GM21381 (cell line): Measurements from ENCODE around the gene GRK4.
A peak's percentile ranks its signal among the peaks of the same experiment; 100 is the strongest.
"Not testable (repeated sequence)": the region's sequence is repeated elsewhere in the genome, so short reads cannot be mapped to it uniquely, and the experiment has no call there.

Experiments used
- ATAC-seq: cut with Tn5 transposase; IDR thresholded peaks from one replicate; pipeline ENCODE4 v1.9.1; 2021; ENCODE audit warnings: mild to moderate bottlenecking, moderate library complexity; ENCODE audit not compliant: unreplicated experiment

GRK4 gene

GRCh38 chr4:3037957-3038461 is 74.6 kb downstream of the GRK4 start:
- ATAC-seq = no peak

DNA sequence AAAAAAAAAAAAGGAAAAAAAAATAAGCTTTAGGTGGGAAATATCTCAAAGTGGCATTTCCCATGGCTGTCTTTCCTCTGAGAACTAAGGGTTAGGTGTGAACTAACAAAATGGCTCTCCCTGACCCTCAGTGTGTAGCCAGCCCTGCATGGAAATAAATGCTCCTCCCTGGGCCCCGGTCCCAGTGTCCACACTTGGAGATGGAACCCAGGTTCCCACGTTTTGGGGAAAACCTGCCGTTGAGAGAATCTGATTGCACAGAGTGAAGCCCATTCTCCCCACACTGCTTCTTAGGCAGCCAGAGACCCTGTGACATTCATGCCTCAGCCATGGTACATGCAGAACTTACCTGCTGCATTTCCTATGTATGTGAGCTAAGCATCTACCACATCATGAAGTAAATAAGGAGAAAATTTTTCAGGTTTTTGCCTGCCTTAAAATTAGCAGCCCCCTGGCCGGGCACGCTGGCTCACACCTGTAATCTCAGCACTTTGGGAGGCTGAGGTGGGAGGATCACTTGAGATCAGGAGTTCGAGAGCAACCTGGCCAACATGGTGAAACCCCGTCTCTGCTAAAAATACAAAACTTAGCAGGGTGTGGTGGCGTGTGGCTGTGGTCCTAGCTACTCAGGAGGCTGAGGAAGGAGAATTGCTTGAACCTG is 76.5 kb downstream of the GRK4 start:
- ATAC-seq = no peak

DNA sequence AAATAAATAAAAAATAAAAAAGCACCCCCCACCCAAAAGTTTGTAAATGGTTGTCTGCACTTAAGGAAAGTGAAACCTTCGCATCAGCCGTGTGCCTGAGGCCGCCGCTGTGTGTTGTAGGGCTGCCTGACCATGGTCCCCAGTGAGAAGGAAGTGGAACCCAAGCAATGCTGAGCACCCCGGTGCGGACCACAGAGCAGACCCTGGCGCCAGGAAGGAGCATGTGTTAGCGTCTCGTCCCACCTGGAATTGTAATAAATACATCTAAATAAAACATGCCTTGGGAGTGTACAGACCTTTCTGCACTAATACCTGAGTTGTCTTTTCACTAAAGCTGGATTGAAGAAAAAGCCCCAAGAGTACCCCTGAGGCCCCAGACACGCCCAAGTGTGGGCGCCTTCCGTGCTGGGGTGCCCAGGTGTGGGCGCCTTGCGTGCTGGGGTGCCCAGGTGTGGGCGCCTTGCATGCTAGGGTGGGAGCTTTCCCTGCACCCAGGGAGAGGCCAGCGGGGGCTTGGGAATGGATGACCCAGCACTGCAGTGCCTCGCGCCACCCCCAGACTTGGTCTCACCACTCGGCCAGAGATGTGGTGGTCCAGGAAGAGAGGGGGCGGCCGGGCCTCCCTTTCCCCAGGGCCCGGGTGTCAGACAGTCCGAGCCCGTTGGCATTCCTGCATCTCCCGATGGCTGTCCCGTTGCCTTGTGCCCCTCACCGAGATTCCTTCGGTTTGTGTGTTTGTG is 77.3 kb downstream of the GRK4 start:
- peak; percentile 37 for ATAC-seq

- no peak for ATAC-seq
Measured at GRCh38 chr4:3041192-3042142, 78.1 kb downstream of the GRK4 start.

DNA sequence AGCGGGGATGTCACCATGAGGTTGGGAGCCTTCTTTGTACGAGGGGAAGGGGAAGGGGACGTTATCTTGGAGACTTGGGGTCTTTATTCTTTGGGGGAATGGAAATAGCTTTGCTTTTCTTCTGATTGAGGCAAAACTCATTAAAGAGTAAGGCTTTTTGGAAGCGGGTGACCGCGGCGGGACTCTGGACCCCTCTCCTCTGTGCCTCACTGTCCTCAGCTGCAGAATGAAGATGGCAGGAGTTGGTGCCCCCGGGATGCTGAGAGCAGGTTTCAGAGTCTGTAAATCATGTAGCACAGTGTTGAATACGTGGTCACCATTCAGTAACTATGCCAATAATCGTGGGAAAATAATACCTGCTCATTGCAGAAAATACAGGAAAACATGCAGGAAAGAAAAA is 78.9 kb downstream of the GRK4 start:
- ATAC-seq = no peak

GRCh38 chr4:3043282-3044020 is 80.1 kb downstream of the GRK4 start:
- ATAC-seq = no peak

GRCh38 chr4:3044870-3045819 is 81.8 kb downstream of the GRK4 start:
- ATAC-seq = no peak

GRCh38 chr4:3046162-3046561 is 82.8 kb downstream of the GRK4 start:
- ATAC-seq = no peak

DNA sequence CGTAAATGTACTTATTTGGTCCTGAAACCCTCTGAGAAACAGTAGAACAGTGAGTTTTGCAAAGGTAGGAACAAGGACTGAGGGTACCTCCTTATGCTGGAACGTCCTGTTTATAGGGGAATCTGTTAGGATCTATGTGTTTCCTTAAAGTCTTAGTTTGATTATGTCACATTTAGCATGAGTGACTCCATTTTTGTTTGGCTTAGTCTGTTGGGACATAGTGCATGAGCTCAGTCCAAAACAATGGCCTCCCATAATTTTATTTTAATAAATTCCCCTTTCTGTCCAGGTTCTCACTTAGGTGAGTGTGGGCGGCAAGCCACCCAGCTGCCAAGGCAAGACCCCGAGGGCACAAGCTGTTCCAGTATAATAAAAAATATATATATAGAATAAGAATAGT is 83.3 kb downstream of the GRK4 start:
- no peak for ATAC-seq

GRCh38 chr4:3047464-3048286 is 84.3 kb downstream of the GRK4 start:
- peak; percentile 88 for ATAC-seq

- ATAC-seq = not testable (repeated sequence)
Measured at GRCh38 chr4:3051141-3051897, 87.9 kb downstream of the GRK4 start.

DNA sequence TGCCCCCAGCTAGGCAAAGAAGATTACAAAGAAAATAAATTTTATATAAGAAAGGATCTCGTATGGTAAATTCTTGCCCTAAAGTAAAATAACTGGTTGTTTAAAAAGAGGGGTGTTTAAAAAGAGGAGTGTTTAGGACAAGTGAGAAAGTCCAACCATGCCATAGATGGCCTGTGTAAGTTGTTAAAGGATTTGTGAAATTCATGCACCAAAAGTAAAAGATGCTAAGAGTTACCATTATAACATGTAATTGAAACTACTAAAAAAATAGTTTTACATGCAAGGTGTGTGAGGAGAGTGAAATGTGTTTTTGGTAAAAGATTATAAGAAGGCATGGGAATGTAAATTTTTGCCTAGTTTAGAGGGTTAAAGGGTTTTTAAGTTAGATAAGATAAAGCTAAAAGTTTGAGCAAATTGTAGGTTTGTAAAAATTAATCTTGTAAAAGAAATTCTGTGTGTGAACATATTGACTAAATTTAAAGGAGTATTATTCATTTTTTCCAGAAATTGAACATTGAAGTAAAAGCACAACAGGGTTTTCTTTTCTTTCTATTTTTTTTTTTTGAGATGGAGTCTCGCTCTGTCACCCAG is 90.9 kb downstream of the GRK4 start:
- ATAC-seq = no peak

- no peak for ATAC-seq
Measured at GRCh38 chr4:3059943-3060342, 96.6 kb downstream of the GRK4 start.

GRCh38 chr4:3060946-3061345 is 97.6 kb downstream of the GRK4 start:
- no peak for ATAC-seq

DNA sequence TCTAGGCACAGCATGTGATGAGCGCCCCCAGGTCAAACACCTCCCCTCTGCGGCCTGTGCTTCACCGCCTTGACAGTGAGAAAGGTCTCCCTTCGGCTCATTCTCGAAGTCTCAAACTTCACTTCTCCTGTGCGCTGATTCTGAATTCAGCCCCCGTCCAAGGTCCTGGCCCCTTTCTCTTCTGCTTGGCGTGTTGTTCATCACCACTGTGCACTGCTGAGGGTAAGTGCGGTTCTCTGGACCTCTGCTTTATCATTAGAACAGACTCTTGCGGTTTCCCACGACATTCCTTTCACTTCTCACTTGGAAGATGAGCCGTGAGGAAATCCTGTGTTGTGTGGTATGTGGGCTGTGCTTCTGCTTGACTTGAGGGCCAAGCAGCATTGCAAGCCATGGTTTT is 99.1 kb downstream of the GRK4 start:
- ATAC-seq = no peak

DNA sequence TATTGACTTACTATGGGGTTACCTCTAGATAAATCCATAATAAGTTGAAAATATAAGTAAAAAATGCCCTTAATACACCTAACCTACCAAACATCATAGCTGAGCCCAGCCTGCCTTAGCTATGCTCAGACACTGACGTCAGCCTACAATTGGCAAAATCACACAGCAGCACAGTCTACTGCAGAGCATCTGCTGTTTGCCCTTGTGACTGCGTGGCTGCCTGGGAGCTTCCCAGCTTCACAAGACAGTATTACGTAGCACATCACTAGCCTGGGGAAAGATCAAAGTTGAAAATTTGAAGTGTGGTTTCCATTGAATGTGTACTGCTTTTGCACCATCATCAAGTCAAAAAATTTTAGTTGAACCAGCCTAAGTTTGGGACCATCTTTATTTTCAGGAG is 102.2 kb downstream of the GRK4 start:
- ATAC-seq = no peak

- no peak for ATAC-seq
Measured at GRCh38 chr4:3066836-3067400, 103.5 kb downstream of the GRK4 start.
